Neutrophil (primary cell): Measurements from ENCODE around the gene UBE2C.

ENCODE experiments used
- H3K27ac ChIP-seq: fragments of 200-600 bp; sonication (generic); 2 replicates; pipeline ENCODE4 v1.5.1; 2016; ENCODE audit warnings: mild to moderate bottlenecking, moderate library complexity
- H3K27me3 ChIP-seq: fragments of 200-600 bp; sonication (generic); 2 replicates; pipeline ENCODE4 v1.6.0; 2016; ENCODE audit warnings: mild to moderate bottlenecking
- H3K36me3 ChIP-seq: fragments of 200-600 bp; sonication (generic); 2 replicates; pipeline ENCODE4 v1.5.1; 2017
- H3K4me1 ChIP-seq, 2 experiments: fragments of 200-600 bp in 1 of 2; sonication (generic) in 1 of 2; 1 replicate in 1 of 2; 2 replicates in 1 of 2; pipeline versions ENCODE4 v1.5.1 to v1.6.1; 2013 to 2016; ENCODE audit warnings: low read depth in 1 of 2, low read length in 1 of 2, mild to moderate bottlenecking in 1 of 2, moderate library complexity in 1 of 2; ENCODE audit not compliant: control insufficient read depth in 1 of 2, insufficient read depth in 1 of 2
- H3K4me3 ChIP-seq, 2 experiments: fragments of 200-600 bp in 1 of 2; sonication (generic) in 1 of 2; 1 replicate in 1 of 2; 2 replicates in 1 of 2; pipeline ENCODE4 v1.5.1; 2013 to 2016; ENCODE audit warnings: low read depth in 1 of 2, low read length in 1 of 2, mild to moderate bottlenecking in 1 of 2, moderate library complexity in 1 of 2
- H3K9me3 ChIP-seq: fragments of 200-600 bp; sonication (generic); 2 replicates; pipeline ENCODE4 v1.5.1; 2016
- CTCF ChIP-seq: fragments of 200-600 bp; sonication (generic); IDR thresholded peaks from 2 replicates; pipeline ENCODE4 v1.5.1; 2016; ENCODE audit warnings: antibody characterized with exemption

The UBE2C gene

DNA sequence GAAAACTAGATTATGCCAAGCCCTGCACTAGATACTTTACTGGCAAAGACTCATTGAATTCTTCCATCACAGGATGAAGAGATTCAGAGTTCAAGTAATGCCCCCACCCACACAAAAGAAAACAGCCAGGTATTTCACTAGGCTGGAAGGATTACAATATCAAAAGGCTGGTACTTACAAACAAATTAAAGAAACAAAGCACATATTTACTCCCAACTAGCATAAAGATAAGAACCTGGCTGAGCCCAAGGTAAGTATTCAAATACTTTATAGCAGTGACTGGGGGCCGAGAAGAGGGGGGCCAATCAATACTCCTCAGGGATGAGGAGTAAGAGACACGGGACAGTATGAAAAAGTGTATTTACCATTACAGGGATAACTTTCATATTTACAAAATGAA lies 41.0 kb downstream of the UBE2C start:
- Histone ChIP-seq H3K27me3 (no peaks in the 10 kb centered on the region), H3K27ac (no peak overlapping the region), H3K4me1 (peaks cover 22 to 23% of the 10 kb centered on the region in 2 experiments), H3K4me3 (no peak overlapping the region), H3K9me3 (no peaks in the 10 kb centered on the region), H3K36me3 (peaks cover 66% of the 10 kb centered on the region)
- no peak for TF ChIP-seq CTCF

DNA sequence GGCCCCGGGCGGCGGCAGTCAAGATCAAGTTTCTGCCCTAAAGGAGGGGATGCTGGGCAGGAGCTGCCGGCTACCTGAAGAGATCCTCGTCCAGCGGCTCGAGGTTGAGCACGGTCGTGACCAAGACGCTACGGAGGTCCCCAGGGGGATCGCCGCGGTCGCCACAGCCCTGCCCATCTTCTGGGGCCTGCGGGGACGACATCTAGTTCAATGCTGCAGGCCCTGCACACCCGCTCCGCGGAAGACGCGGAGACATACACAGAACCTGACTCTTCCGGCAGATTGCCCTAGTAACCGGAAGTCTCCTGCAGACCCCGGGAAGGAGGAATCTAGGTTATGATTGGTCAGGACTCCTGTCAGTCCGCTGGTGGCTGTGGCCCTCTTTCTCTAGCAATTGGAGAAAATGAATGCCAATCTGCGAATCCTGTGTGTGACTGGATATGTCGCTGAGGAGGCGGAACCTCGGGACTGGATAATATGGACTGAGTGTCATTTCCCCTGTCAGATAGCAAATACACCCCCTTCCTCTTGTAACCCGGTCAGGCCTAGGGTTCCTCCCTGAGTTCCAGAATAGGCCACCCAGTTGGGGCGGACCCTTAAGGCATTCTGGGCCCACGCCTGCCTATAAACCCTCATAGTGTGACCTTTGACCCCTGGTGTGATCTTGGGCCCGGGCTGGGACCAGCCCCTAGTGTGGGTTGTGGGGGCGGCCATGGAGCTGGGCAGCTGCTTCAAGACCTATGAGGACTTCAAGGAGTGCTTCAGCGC lies 44.9 kb downstream of the UBE2C start, which contains the start of the genes ACOT8 and ZSWIM3:
ACOT8 (minus strand) TSS at position 279 of the 768 bp plus-strand sequence; CDS start at position 202, 77 bp downstream.
ZSWIM3 (plus strand) TSS at position 501 of the 768 bp plus-strand sequence; CDS start at position 713, 212 bp downstream.
- Histone ChIP-seq H3K4me3 (peak within 1 kb of the TSS; percentile 81 to 90), H3K4me1 (peaks cover 22 to 23% of the 10 kb centered on the region in 2 experiments)
- peak; percentile 4 for TF ChIP-seq CTCF

DNA sequence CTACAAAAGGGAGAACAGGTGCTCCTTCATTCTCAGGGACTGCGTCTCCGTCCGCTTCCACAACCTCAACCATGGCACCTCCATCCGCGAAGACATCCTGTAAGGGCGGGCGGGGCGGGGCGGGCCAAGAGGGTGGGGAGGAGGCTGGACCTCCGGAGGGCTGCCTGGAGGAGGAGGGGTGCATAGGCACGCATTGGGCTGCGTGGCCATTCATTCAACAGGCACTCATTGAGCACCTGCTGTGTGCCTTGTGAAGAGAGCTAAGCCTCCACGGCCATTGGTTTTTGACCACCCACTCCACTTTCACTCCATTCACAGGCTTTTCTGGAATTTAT lies 45.4 kb downstream of the UBE2C start:
- peaks cover 23% of the 10 kb centered on the region for H3K36me3 ChIP-seq
- peak overlapping the region; percentile 83 for H3K27ac ChIP-seq
- no peaks in the 10 kb centered on the region for H3K9me3 ChIP-seq
- no peak for TF ChIP-seq CTCF
- H3K4me3 ChIP-seq, result peak overlapping the region; percentile 81 to 90
- H3K4me1 ChIP-seq, result peaks cover 22 to 23% of the 10 kb centered on the region in 2 experiments
- no peaks in the 10 kb centered on the region for H3K27me3 ChIP-seq

More for the DNA sequence above, 44.9 kb downstream of the UBE2C start, which contains the start of the genes ACOT8 and ZSWIM3:
- no peaks in the 10 kb centered on the region for H3K27me3 ChIP-seq
- peak within 1 kb of the TSS; percentile 83 for H3K27ac ChIP-seq
- peaks cover 28% of the 10 kb centered on the region for H3K36me3 ChIP-seq
- no peaks in the 10 kb centered on the region for H3K9me3 ChIP-seq

DNA sequence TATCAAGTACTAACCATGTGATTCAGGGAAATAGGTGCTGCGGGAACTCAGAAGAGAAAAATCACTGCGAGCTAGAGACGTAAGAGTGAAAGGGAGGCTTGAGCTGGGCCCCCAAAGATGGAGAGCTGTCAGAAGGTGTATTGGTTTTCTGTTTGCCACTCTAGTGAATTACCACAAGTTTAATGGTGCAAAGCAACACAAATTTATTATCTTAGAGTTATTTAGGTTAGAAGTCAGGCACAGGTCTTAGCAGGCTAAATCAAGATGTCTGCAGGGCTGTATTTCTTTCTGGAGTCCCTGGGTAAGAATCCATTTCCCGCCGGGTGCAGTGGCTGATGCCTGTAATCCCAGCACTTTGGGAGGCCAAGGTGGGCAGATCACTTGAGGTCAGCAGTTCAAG lies 47.5 kb downstream of the UBE2C start:
- Histone ChIP-seq H3K4me3 (no peak overlapping the region), H3K27ac (no peak overlapping the region), H3K4me1 (peaks cover 22 to 23% of the 10 kb centered on the region in 2 experiments), H3K27me3 (no peaks in the 10 kb centered on the region), H3K9me3 (no peaks in the 10 kb centered on the region), H3K36me3 (peaks cover 3% of the 10 kb centered on the region)
- TF ChIP-seq CTCF, result no peak

DNA sequence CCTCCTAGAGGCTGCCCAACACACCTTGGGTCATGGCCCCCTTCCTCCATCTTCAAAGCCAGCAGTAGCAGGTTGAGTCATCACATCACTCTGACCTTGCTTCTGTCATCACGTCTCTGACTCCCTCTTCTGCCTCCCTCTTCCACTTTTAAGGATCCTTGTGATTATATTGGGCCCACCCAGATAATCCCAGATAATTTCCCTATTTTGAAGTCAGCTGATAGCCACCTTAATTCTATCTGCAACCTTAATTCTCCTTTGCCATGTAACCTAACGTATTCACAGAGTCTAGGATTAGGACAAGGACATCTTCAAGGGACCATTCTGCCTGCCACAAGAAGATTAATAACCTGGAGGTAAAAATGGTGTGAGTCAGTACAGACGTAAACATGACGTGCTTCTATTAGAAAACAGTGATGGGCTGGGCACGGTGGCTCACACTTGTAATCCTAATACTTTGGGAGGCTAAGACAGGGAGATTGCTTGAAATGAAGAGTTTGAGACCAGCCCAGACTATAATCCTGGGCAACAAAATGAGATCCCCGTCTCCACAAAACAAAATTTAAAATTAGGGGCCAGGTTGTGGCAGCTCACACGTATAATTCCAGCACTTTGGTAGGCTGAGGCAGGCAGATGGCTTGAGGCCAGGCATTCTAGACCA lies 48.2 kb downstream of the UBE2C start:
- Histone ChIP-seq H3K4me3 (no peak overlapping the region), H3K4me1 (peaks cover 22 to 23% of the 10 kb centered on the region in 2 experiments), H3K27me3 (no peaks in the 10 kb centered on the region), H3K36me3 (no peaks in the 10 kb centered on the region), H3K27ac (no peak overlapping the region), H3K9me3 (no peaks in the 10 kb centered on the region)
- no peak for TF ChIP-seq CTCF
